ENCODE measurements around the gene IMMP2L.

The IMMP2L gene

GRCh38 chr7:110637252-110637651 lies 925.0 kb downstream of the IMMP2L start:
- no peak for DNase-seq (ENCODE audit: low read depth in 2 of 2)

- no peak for DNase-seq (ENCODE audit: low read depth in 2 of 2)
Measured at GRCh38 chr7:110633313-110633712, 929.0 kb downstream of the IMMP2L start.

GRCh38 chr7:110626414-110626813 lies 935.9 kb downstream of the IMMP2L start:
- DNase-seq (ENCODE audit: low read depth in 2 of 2), result no peak

GRCh38 chr7:110625294-110625693 lies 937.0 kb downstream of the IMMP2L start:
- DNase-seq (ENCODE audit: low read depth in 2 of 2), result no peak

GRCh38 chr7:110623436-110623835 lies 938.9 kb downstream of the IMMP2L start:
- DNase-seq (ENCODE audit: low read depth in 2 of 2), result no peak

GRCh38 chr7:110621289-110621688 lies 941.0 kb downstream of the IMMP2L start:
- no peak for DNase-seq (ENCODE audit: low read depth in 2 of 2)

GRCh38 chr7:110620110-110620735 lies 942.1 kb downstream of the IMMP2L start:
- DNase-seq (ENCODE audit: low read depth in 2 of 2), result no peak

All from stimulated activated CD4-positive, alpha-beta T cell treated with anti-CD3 and anti-CD28 coated beads, Interleukin-15, amount 100 ng/mL, for 48 hours (primary cell).